ENCODE data around the gene ABLIM3. TPM values are rescaled to one million over a fixed set of nuclear protein-coding genes. Genes with fewer than 3 reads are reported as not detected.

ABLIM3 gene
- total and polyA plus RNA-seq, 2 of the 8 experiments (the other 6 are each of a cell fraction or from before 2014, with no cell fraction given), result 0.36 to 0.56 TPM

- no peak for TF ChIP-seq SAP30 (IDR thresholded peaks at IDR 0.05; ENCODE audit: insufficient read depth, insufficient replicate concordance, low read length)
- no peak for TF ChIP-seq RXRA (IDR thresholded peaks at IDR 0.05; ENCODE audit: insufficient read depth, low read depth, low read length)
- TF ChIP-seq CBX8 (IDR thresholded peaks at IDR 0.05; ENCODE audit: borderline replicate concordance, low read depth, low read length), result no peak
- TF ChIP-seq MAFK (IDR thresholded peaks at IDR 0.05; ENCODE audit: low read depth, low read length), result no peak
- TF ChIP-seq, protein P1, sequence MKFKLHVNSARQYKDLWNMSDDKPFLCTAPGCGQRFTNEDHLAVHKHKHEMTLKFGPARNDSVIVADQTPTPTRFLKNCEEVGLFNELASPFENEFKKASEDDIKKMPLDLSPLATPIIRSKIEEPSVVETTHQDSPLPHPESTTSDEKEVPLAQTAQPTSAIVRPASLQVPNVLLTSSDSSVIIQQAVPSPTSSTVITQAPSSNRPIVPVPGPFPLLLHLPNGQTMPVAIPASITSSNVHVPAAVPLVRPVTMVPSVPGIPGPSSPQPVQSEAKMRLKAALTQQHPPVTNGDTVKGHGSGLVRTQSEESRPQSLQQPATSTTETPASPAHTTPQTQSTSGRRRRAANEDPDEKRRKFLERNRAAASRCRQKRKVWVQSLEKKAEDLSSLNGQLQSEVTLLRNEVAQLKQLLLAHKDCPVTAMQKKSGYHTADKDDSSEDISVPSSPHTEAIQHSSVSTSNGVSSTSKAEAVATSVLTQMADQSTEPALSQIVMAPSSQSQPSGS (IDR thresholded peaks at IDR 0.05; ENCODE audit: low read length), result no peak
- no peak for TF ChIP-seq POLR2A (IDR thresholded peaks at IDR 0.05; ENCODE audit: control extremely low read depth in 1 of 2, low read depth in 2 of 2, low read length in 2 of 2)
- TF ChIP-seq CREB1 (IDR thresholded peaks at IDR 0.05), result no peak
- no peak for TF ChIP-seq SIX5 (IDR thresholded peaks at IDR 0.05; ENCODE audit: low read depth, low read length)
Observed at GRCh38 chr5:149117970-149118369, 23.3 kb upstream of the ABLIM3 start (continued).
